BE2C (cell line): ENCODE data around the gene NR2F1.

Source experiments
- DNase-seq: peaks from one replicate; pipeline ENCODE4 v3.0.0-alpha.2; 2020
- H3K27me3 ChIP-seq: fragments of 250-450 bp; sonication (Bioruptor Pico); 2 replicates; pipeline ENCODE4 v1.5.1; 2020; ENCODE audit warnings: mild to moderate bottlenecking
- H3K36me3 ChIP-seq: fragments of 250-450 bp; sonication (Bioruptor Pico); 2 replicates; pipeline ENCODE4 v1.5.1; 2020; ENCODE audit warnings: mild to moderate bottlenecking
- H3K4me1 ChIP-seq: fragments of 250-450 bp; sonication (Bioruptor Pico); 2 replicates; pipeline ENCODE4 v1.5.1; 2020
- H3K4me3 ChIP-seq: 2 replicates; pipeline ENCODE4 v1.5.1; 2011; ENCODE audit warnings: low read depth, low read length
- H3K9me3 ChIP-seq: fragments of 250-450 bp; sonication (Bioruptor Pico); 2 replicates; pipeline ENCODE4 v1.5.1; 2020
- CTCF ChIP-seq: IDR thresholded peaks from 2 replicates; pipeline ENCODE4 v1.5.1; 2012; ENCODE audit warnings: mild to moderate bottlenecking, low read depth, low read length

Gene NR2F1

GRCh38 chr5:93603078-93603792 lies 20.2 kb downstream of the NR2F1 start:
- H3K27me3 ChIP-seq: peaks cover 6% of the 10 kb centered on the region; the same call in 1 of the 2 replicates
- no peak for DNase-seq
- no peaks in the 10 kb centered on the region for H3K36me3 ChIP-seq

GRCh38 chr5:93603793-93604643 lies 21.0 kb downstream of the NR2F1 start:
- no peaks in the 10 kb centered on the region for H3K36me3 ChIP-seq
- no peak for DNase-seq
- H3K9me3 ChIP-seq: no peaks in the 10 kb centered on the region
- H3K27me3 ChIP-seq: peaks cover 14% of the 10 kb centered on the region
- H3K4me3 ChIP-seq: peak overlapping the region; percentile 41
- TF ChIP-seq CTCF: no peak
- H3K4me1 ChIP-seq: no peaks in the 10 kb centered on the region

More at GRCh38 chr5:93603078-93603792, 20.2 kb downstream of the NR2F1 start:
- TF ChIP-seq CTCF: no peak
- Histone ChIP-seq H3K9me3 (no peaks in the 10 kb centered on the region), H3K4me1 (no peaks in the 10 kb centered on the region), H3K4me3 (no peak overlapping the region; the same call in 1 of the 2 replicates)

GRCh38 chr5:93604644-93605515 lies 21.9 kb downstream of the NR2F1 start:
- no peaks in the 10 kb centered on the region for H3K4me1 ChIP-seq
- no peak for DNase-seq
- peaks cover 22% of the 10 kb centered on the region for H3K27me3 ChIP-seq
- H3K4me3 ChIP-seq: peak overlapping the region; percentile 41
- H3K9me3 ChIP-seq: no peaks in the 10 kb centered on the region
- no peaks in the 10 kb centered on the region for H3K36me3 ChIP-seq
- TF ChIP-seq CTCF: no peak

- H3K36me3 ChIP-seq: no peaks in the 10 kb centered on the region
- H3K4me1 ChIP-seq: no peaks in the 10 kb centered on the region
- peaks cover 37% of the 10 kb centered on the region for H3K27me3 ChIP-seq
- no peak for TF ChIP-seq CTCF
- DNase-seq: no peak
- no peak overlapping the region for H3K4me3 ChIP-seq
- H3K9me3 ChIP-seq: no peaks in the 10 kb centered on the region
These were observed 23.3 kb downstream of the NR2F1 start for GRCh38 chr5:93606382-93606752.

- TF ChIP-seq CTCF: peak; percentile 77
- no peaks in the 10 kb centered on the region for H3K9me3 ChIP-seq
- H3K27me3 ChIP-seq: peaks cover 46% of the 10 kb centered on the region
- peak overlapping the region; percentile 39 for H3K4me3 ChIP-seq
- H3K4me1 ChIP-seq: no peaks in the 10 kb centered on the region
- DNase-seq: peak; percentile 51
- no peaks in the 10 kb centered on the region for H3K36me3 ChIP-seq
These were observed 24.6 kb downstream of the NR2F1 start for GRCh38 chr5:93607367-93608258.
